GM11168 (cell line): Measurements from ENCODE around the gene NOG.

Experiments
- in situ Hi-C: fragments of 300-500 bp; cut with MboI; formaldehyde crosslinking; loops from one replicate; pipeline ENCODE4 v1.12.0; 2022; ENCODE audit warnings: low sequenced_read_pairs; ENCODE audit not compliant: unreplicated experiment

NOG gene

DNA sequence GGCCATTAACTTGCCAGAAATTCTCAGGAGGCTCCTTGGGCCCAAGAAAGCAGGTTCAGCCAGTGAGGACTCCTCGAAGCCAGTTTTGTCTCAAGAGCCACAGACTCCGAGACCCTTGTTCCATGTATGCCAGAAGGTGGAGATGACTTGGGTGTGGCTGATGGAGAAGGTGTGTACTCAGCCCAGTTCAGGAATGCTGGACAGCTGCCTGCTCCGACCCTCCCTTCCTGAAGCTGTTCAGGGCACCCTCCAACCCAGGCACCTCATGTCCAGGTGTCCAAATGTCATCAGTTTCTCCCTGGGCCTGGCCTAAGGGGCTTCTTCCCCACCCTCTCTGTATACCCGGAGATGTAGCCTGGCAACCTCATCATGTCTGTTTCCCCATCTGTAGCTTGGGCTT, 40.2 kb downstream of the NOG start:
- in situ Hi-C loops, result no loop called here

DNA sequence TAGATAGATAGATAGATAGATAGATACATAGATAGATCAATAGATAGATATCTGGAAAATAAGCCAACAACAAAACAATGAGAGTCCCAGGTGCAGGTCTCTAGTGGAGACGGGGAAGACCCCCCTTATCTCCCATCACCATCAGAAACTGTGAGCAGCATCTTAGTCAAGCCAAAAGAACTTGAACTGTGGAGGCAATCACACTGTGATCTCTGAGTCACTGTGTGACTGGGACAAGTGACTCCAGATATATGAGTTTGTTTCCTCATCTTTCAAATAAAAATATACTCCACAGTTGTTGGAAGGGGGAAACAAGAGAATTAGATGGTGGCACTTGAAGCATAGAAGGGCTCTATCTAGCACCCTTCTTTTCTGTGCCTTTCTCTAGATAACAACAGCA, 42.1 kb downstream of the NOG start:
- in situ Hi-C loops, result no loop called here

DNA sequence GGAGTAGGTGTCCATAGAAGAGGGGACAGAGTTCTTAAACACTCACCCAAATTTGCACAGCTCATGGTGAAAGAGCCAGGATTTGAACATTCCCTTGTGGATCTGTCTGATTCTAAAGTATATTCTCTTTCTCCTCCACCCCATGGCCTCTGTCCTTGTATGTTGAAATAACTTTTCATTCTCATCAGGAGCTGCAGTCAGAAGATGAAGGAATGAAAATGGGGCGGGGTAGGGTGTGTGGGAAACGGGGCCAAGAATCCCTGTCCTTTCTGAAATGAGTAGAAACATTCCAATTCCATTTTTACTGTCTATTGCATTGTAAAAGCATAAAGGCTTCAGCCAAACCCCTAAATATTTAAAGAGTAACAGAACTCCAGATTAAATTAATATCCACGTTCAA, 42.8 kb downstream of the NOG start:
- in situ Hi-C loops, result no loop called here

DNA sequence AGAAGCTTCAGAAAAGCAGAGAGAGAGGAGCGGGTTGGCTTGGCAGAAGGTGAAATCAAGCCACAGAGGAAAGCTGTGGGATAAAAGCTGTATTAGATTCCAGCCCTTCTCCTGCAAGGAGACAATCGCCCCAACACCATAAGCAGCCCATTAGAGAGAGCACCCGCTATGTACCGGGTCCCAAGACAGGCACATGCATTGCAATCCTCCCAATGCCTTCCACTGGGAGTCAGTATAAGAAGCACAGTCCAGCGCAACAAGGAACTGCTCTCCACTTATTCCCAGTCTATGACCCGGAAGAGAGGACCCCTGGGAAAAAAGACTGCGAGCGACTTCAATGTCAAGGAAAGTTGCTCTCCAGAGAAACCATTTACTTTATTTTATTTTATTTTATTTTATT, 43.8 kb downstream of the NOG start:
- in situ Hi-C loops, result no loop called here

DNA sequence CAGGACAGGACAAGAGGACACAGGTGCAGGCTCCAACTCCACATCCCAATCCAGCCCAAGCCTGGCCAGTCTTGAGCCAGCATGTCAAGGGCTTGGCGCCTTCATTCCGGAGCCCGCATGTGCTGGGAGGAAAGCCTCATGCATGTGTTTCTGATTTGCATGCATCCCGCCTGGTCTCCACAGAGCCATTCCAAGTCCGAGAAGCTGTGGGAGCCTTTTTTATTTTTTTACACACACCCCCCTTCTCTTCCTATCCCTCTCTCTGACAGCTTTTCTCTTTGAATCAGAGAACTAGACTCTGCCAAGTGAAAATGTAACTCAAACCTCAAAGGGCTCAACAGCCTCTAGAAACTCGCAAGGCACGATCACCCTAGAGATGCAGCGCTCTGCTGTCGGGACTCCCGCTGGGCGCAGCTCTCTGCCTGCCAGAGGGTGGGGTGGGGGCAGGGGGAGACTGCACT, 45.1 kb downstream of the NOG start:
- in situ Hi-C loops, result no loop called here

DNA sequence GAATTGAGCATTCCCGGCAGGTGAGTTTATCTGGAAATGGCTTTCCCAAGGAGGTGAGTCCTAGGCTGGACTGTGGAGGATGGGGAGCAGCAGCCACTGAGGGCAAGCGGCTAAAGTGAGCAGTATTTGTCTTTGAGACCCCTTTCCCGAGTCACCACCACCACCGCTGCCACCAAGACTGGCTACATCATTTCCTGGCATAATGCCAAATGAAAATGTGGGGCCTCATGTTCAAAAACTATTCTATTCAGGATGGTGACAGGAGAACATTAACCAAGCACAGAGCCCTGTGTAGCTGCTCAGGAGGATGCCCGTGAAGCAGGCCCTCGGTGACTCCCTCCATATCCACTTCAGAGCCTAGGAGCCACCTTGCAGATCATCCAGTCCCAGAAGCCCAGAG, 46.0 kb downstream of the NOG start:
- in situ Hi-C loops, result no loop called here

DNA sequence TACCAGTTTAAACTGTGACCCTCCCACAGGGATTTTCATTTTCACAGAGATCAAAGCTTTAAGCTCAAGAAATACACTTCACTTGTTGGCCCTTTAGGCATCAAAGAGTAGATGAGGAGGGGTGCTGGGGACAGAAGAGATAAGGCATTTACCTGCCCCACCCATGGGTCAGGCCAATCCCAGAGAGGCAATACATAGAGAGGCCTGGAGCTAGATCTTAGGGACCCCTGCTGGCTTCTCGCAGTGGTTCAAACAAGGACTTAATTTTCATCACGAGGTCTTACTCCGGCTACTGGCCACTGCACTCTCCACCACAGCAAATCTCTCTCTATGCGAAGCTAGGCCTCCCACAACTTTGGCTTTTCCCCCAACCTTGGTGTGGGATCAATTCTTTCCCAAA, 46.6 kb downstream of the NOG start:
- in situ Hi-C loops, result no loop called here

DNA sequence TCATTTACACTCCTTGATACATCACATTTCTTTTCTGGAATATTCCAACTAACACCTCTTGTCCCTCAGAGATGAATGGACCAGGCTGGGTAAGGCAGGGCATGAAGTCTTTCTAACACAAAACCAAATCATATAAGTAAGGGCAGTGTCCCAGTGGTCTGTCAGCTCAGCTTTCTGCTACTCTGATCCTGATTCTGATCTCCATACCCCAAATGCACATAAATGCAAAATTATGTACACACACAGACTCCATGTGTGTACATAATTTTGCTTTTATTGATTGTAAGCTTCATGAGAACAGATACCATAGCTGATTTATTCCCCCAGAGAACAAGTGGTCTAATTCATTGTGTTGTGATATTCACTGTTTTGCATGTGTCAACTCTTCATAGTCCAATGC, 47.9 kb downstream of the NOG start:
- in situ Hi-C loops, result no loop called here

DNA sequence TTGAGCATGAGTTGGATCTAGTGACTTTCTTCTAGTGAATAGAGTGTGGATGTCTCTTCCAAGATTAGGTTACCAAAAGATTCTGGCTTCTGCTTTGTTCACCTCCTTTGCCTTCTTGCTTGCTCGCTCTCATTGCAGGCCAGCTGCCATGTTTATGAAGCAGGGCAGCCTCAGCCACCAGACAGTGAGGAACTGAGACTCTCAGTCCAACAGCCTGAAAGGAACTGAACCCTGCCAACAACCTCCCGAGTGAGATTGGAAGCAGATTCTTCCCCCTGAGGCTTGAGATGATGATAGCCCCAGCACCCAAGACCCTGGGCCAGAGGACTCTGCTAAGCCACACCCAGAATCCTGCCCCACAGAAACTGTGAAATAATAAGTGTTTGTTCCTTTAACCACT, 48.4 kb downstream of the NOG start:
- in situ Hi-C loops, result no loop called here

DNA sequence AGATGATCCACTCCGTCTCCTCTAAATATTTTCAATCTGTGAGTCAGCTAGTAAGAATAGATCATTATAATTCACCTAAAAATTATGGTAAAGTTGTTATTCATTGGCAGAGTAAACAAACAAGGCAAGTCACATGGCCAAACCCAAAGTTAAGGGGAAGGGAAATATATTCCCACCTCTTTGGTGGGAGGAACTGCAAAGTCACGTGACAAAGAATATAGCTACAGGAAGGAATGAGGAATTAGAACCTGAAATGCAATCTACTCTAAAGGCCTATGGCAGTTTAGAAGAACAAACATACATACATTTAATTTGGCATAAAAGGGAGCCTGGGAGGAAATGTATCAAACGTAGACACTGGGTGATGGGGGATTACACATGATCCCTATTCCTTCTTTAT, 48.9 kb downstream of the NOG start:
- in situ Hi-C loops, result no loop called here
